ENCODE measurements around the gene GPAT3.

GRCh38 chr4:83626245-83626836 is 90.4 kb downstream of the GPAT3 start:
- TF ChIP-seq CTCF (conservative IDR thresholded peaks at IDR 0.05; ENCODE audit: low read depth in 2 of 2): no peak
- TF ChIP-seq EZH2phosphoT487 (IDR thresholded peaks at IDR 0.05; ENCODE audit: unreplicated experiment): no peak
- TF ChIP-seq ZNF331 (CRISPR knock-in tag; IDR thresholded peaks at IDR 0.05; ENCODE audit: low read depth): no peak
- no peak for TF ChIP-seq JUNB (IDR thresholded peaks at IDR 0.05; ENCODE audit: unreplicated experiment)
- no peak for TF ChIP-seq POLR2AphosphoS5 (IDR thresholded peaks at IDR 0.05; ENCODE audit: low read depth)

Data from GM23338 (cell line).